HEK293T (cell line): Measurements from ENCODE around the gene OLFM2.

Source experiments
- ARNT ChIP-seq: fragments of 450-650 bp; IDR thresholded peaks from 2 replicates; pipeline ENCODE4 v1.6.1; 2017; ENCODE audit warnings: mild to moderate bottlenecking
- BHLHE40 ChIP-seq: fragments of 450-650 bp; IDR thresholded peaks from 2 replicates; pipeline ENCODE4 v1.6.1; 2016; ENCODE audit warnings: mild to moderate bottlenecking, moderate library complexity, borderline replicate concordance
- ELF4 ChIP-seq: fragments of 450-650 bp; IDR thresholded peaks from 2 replicates; pipeline ENCODE4 v1.6.1; 2017; ENCODE audit warnings: antibody characterized with exemption
- FOXA1 ChIP-seq: fragments of 450-650 bp; IDR thresholded peaks from 2 replicates; pipeline ENCODE4 v1.6.1; 2016; ENCODE audit warnings: mild to moderate bottlenecking
- FOXK2 ChIP-seq: fragments of 450-650 bp; IDR thresholded peaks from 2 replicates; pipeline ENCODE4 v1.6.1; 2016; ENCODE audit warnings: mild to moderate bottlenecking
- FOXM1 ChIP-seq: fragments of 450-650 bp; IDR thresholded peaks from 2 replicates; pipeline ENCODE4 v1.6.1; 2017; ENCODE audit warnings: mild to moderate bottlenecking, borderline replicate concordance
- HDGF ChIP-seq: fragments of 450-650 bp; IDR thresholded peaks from 2 replicates; pipeline ENCODE4 v1.6.1; 2017; ENCODE audit warnings: antibody characterized with exemption, borderline replicate concordance
- LEF1 ChIP-seq: fragments of 450-650 bp; IDR thresholded peaks from 2 replicates; pipeline ENCODE4 v1.6.1; 2017; ENCODE audit warnings: mild to moderate bottlenecking, borderline replicate concordance
- NFRKB ChIP-seq: fragments of 450-650 bp; IDR thresholded peaks from 2 replicates; pipeline ENCODE4 v1.6.1; 2016; ENCODE audit warnings: mild to moderate bottlenecking, moderate library complexity
- PKNOX1 ChIP-seq: fragments of 450-650 bp; IDR thresholded peaks from 2 replicates; pipeline ENCODE4 v1.6.1; 2016
- SP1 ChIP-seq: fragments of 450-650 bp; IDR thresholded peaks from 2 replicates; pipeline ENCODE4 v1.6.1; 2017
- SUZ12 ChIP-seq: fragments of 450-650 bp; IDR thresholded peaks from 2 replicates; pipeline ENCODE4 v1.6.1; 2016; ENCODE audit warnings: mild to moderate bottlenecking
- TARDBP ChIP-seq: fragments of 450-650 bp; IDR thresholded peaks from 2 replicates; pipeline ENCODE4 v1.6.1; 2016

DNA sequence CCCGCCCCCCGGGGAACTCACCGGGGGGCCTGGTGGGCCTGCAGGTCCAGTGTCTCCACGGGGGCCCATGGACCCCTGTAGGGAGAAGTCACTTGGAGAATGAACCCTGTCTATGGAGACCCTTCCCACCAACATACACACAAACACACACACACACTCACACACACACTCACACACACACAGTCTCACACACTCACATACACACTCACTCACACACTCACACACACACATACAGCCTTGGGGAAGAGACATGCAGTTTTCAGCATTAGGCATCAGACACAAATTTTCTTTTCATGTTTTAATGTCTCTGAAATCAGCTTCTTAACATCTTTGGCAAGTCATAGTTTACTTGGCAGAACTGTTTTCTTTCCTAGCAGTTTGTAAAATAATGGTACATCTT lies 31.0 kb upstream of the OLFM2 start:
- no peak for TF ChIP-seq ELF4
- TF ChIP-seq FOXA1: no peak
- no peak for TF ChIP-seq ARNT
- TF ChIP-seq LEF1: no peak
- TF ChIP-seq FOXM1: no peak
- TF ChIP-seq TARDBP: no peak
- no peak for TF ChIP-seq SUZ12
- no peak for TF ChIP-seq PKNOX1
- no peak for TF ChIP-seq BHLHE40
- TF ChIP-seq SP1: no peak
- TF ChIP-seq NFRKB: no peak
- no peak for TF ChIP-seq FOXK2
- TF ChIP-seq HDGF: no peak
